ENCODE data around the gene RGPD8.
"Not testable (repeated sequence)": the region's sequence is repeated elsewhere in the genome, so short reads cannot be mapped to it uniquely, and the experiment has no call there.

GRCh38 chr2:112352292-112352691, 81.2 kb downstream of the RGPD8 start:
- TF ChIP-seq CTCF (IDR thresholded peaks at IDR 0.05 in 4 of 5, conservative IDR thresholded peaks at IDR 0.05 in 1 of 5); POLR2A (IDR thresholded peaks at IDR 0.05): not testable (repeated sequence)
